Activated CD4-positive, alpha-beta T cell treated with anti-CD3 and anti-CD28 coated beads for 1 hour (primary cell): ENCODE results near the gene KCNJ10.

Source experiments
- DNase-seq: peaks from one replicate; pipeline ENCODE4 v3.0.0-alpha.2; 2020

KCNJ10 gene

GRCh38 chr1:159953536-159954515 is 116.1 kb downstream of the KCNJ10 start, which contains the start of gene SLAMF9:
TSS of gene SLAMF9 (minus strand) at chr1:159954237. CDS start at chr1:159954137, 100 bp downstream.
- DNase-seq = no peak

GRCh38 chr1:159952932-159953331 is 117.0 kb downstream of the KCNJ10 start:
- no peak for DNase-seq

- DNase-seq = no peak
These were observed 118.4 kb downstream of the KCNJ10 start for GRCh38 chr1:159951551-159951950.

- DNase-seq = no peak
These were observed 118.9 kb downstream of the KCNJ10 start for GRCh38 chr1:159951016-159951415.

- no peak for DNase-seq
These were observed 120.0 kb downstream of the KCNJ10 start for GRCh38 chr1:159949981-159950381.

- DNase-seq = no peak
These were observed 120.8 kb downstream of the KCNJ10 start for GRCh38 chr1:159949123-159949522.
